Measurements from ENCODE around the gene LRRC4C.

DNA sequence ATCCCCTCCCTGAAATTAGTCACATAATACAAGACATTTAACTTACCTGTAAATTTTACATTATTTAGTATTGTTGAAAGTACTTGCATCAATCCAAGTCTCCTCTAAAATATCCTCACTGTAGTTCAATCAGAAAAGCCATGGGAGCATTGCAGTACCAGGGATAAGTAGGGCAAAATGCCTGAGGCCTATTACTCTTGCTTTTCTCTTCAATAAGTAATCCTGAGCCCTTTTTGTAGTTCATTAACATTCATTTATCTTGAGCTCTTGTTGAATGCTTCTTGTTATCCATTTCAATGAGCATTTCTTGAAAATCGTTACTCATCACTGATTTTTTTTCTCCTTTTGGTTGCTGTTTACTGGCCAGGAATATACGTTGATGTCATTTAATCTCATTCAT is 414.7 kb downstream of the LRRC4C start:
- TF ChIP-seq EZH2phosphoT487 (IDR thresholded peaks at IDR 0.05; ENCODE audit: insufficient read depth, low read depth) (no peak), EZH2 (IDR thresholded peaks at IDR 0.05; ENCODE audit: insufficient read depth, poor library complexity, severe bottlenecking) (no peak)
